GM04504 (cell line): Measurements from ENCODE around the gene ZNF512B.
"Not testable (repeated sequence)": the region's sequence is repeated elsewhere in the genome, so short reads cannot be mapped to it uniquely, and the experiment has no call there.

Experiments
- DNase-seq: peaks from one replicate; pipeline ENCODE4 v3.0.0-alpha.2; 2012; ENCODE audit warnings: low read depth

The ZNF512B gene

GRCh38 chr20:63963784-63964301 is 5.9 kb downstream of the ZNF512B start:
- no peak for DNase-seq

- DNase-seq = no peak
Observed at GRCh38 chr20:63963348-63963741, 6.4 kb downstream of the ZNF512B start.

GRCh38 chr20:63962426-63963347 is 7.0 kb downstream of the ZNF512B start:
- no peak for DNase-seq

- DNase-seq = no peak
Observed at GRCh38 chr20:63961664-63962425, 7.9 kb downstream of the ZNF512B start.

GRCh38 chr20:63960654-63961621 is 8.8 kb downstream of the ZNF512B start:
- DNase-seq = not testable (repeated sequence)

GRCh38 chr20:63959699-63960075 is 10.0 kb downstream of the ZNF512B start:
- DNase-seq = no peak

- no peak for DNase-seq
Observed at GRCh38 chr20:63958964-63959698, 10.6 kb downstream of the ZNF512B start.

GRCh38 chr20:63958471-63958870 is 11.3 kb downstream of the ZNF512B start:
- no peak for DNase-seq

GRCh38 chr20:63957690-63958441 is 11.9 kb downstream of the ZNF512B start:
- DNase-seq = no peak

- DNase-seq = no peak
Observed at GRCh38 chr20:63957004-63957689, 12.6 kb downstream of the ZNF512B start.

- no peak for DNase-seq
Observed at GRCh38 chr20:63956664-63957003, 13.1 kb downstream of the ZNF512B start.

GRCh38 chr20:63955827-63956663 is 13.7 kb downstream of the ZNF512B start, which contains the start of gene UCKL1:
Gene UCKL1 (minus strand): TSS chr20:63956416. CDS start chr20:63956372, 44 bp downstream.
- DNase-seq = peak; percentile 76

- no peak for DNase-seq
Observed at GRCh38 chr20:63955281-63955826, 14.4 kb downstream of the ZNF512B start.

- no peak for DNase-seq
Observed at GRCh38 chr20:63953764-63954429, 15.8 kb downstream of the ZNF512B start.

- DNase-seq = no peak
Observed at GRCh38 chr20:63952769-63953168, 17.0 kb downstream of the ZNF512B start.

- DNase-seq = no peak
Observed at GRCh38 chr20:63952210-63952535, 17.6 kb downstream of the ZNF512B start.

GRCh38 chr20:63951398-63952209 is 18.1 kb downstream of the ZNF512B start:
- no peak for DNase-seq
